K562 (cell line): ENCODE results near the gene ZRANB3. TPM values are rescaled to one million over a fixed set of nuclear protein-coding genes. Genes with fewer than 3 reads are reported as not detected.

Experiments
- ATAC-seq: fragments of 200-7000 bp; cut with Tn5 transposase; 3 replicates; pipeline ENCODE4 v1.9.1; 2020; ENCODE audit warnings: moderate library complexity
- BruUV-seq: library from RNA; stranded (reverse); fragments of 400-500 nt; replicated peaks from 2 replicates; lab custom pipeline; 2021; lab: Mats Ljungman, UMichigan
- CTCF ChIA-PET: fragments of 300-600 bp; formaldehyde crosslinking; extraction: SDS; loops from one replicate; lab custom pipeline; 2021; ENCODE audit warnings: low intra/inter-chr PET ratio; lab: Yijun Ruan, JAX
- POLR2A ChIA-PET: fragments of 300-600, 350-650 bp; sonication (Branson Sonifier 250); formaldehyde crosslinking; extraction: SDS; loops from one replicate; lab custom pipeline; 2021; ENCODE audit warnings: antibody characterized with exemption, inconsistent platforms; lab: Yijun Ruan, JAX
- DNase-seq, 4 experiments: peaks; one replicate each; pipeline versions ENCODE4 v3.0.0 to v3.0.0-alpha.2; 2011 to 2018; ENCODE audit warnings: low spot score in 3 of 4, mixed read lengths in 3 of 4; ENCODE audit errors: extremely low read depth in 1 of 4
- FAIRE-seq: peaks from 2 replicates; lab custom pipeline; 2011; peaks lifted over from hg19 to GRCh38; lab: Jason Lieb, UNC
- H2AFZ ChIP-seq: 2 replicates; pipeline ENCODE4 v1.6.0; 2011; ENCODE audit warnings: low read depth, low read length, control low read depth, inconsistent platforms
- H3K27ac ChIP-seq: fragments of 200-600 bp; 3 replicates; pipeline ENCODE4 v1.8.0; 2011; ENCODE audit warnings: low read depth, mild to moderate bottlenecking, control low read depth, inconsistent platforms, low read length, moderate library complexity, mixed read lengths; ENCODE audit errors: extremely low read depth
- H3K27me3 ChIP-seq, 2 experiments: fragments of 300-600 bp in 1 of 2; 2 replicates in 1 of 2; 3 replicates in 1 of 2; pipeline versions ENCODE4 v1.6.0 to v1.8.0; 2011; ENCODE audit warnings: inconsistent platforms in 2 of 2, low read length in 2 of 2, mild to moderate bottlenecking in 1 of 2, mixed read lengths in 1 of 2, moderate library complexity in 1 of 2; ENCODE audit not compliant: control insufficient read depth in 2 of 2, insufficient read depth in 2 of 2
- H3K36me3 ChIP-seq: fragments of 300-600 bp; 3 replicates; pipeline ENCODE4 v1.8.0; 2011; ENCODE audit warnings: mild to moderate bottlenecking, low read length, inconsistent platforms; ENCODE audit not compliant: control insufficient read depth, insufficient read depth
- H3K4me1 ChIP-seq, 2 experiments: fragments of 200-600 bp in 1 of 2; replicated peaks in 1 of 2; 2 replicates in 1 of 2; 3 replicates in 1 of 2; pipeline versions ENCODE4 v1.5.1 to v1.8.0; 2011; ENCODE audit warnings: inconsistent platforms in 2 of 2, low read length in 2 of 2, mild to moderate bottlenecking in 1 of 2, mixed read lengths in 1 of 2, moderate library complexity in 1 of 2; ENCODE audit not compliant: control insufficient read depth in 2 of 2, insufficient read depth in 2 of 2
- H3K4me2 ChIP-seq: 2 replicates; pipeline ENCODE4 v1.6.1; 2011; ENCODE audit warnings: low read length, control low read depth, inconsistent platforms, mixed read lengths; ENCODE audit not compliant: insufficient read depth
- H3K4me3 ChIP-seq: fragments of 200-600 bp; sonication (generic), shearing (Covaris generic); 2 replicates; pipeline ENCODE4 v1.5.1; 2016; ENCODE audit warnings: control low read depth, inconsistent platforms
- H3K79me2 ChIP-seq: fragments of 200-600 bp; 3 replicates; pipeline ENCODE4 v1.8.0; 2011; ENCODE audit warnings: low read length, inconsistent platforms; ENCODE audit not compliant: control insufficient read depth, insufficient read depth
- H3K9ac ChIP-seq, 2 experiments: 2 replicates each; pipeline versions ENCODE4 v1.6.0 to v1.6.1; 2011; ENCODE audit warnings: low read depth in 2 of 2, low read length in 2 of 2, control low read depth in 1 of 2, inconsistent platforms in 1 of 2, mild to moderate bottlenecking in 1 of 2, mixed read lengths in 1 of 2; ENCODE audit not compliant: insufficient read depth in 1 of 2
- H3K9me1 ChIP-seq: one replicate; pipeline ENCODE4 v1.6.0; 2011; ENCODE audit warnings: inconsistent platforms, mild to moderate bottlenecking, low read length, moderate library complexity; ENCODE audit not compliant: control insufficient read depth, insufficient read depth
- H3K9me3 ChIP-seq: replicated peaks from 2 replicates; pipeline ENCODE4 v1.5.1; 2011; ENCODE audit warnings: low read depth, low read length, inconsistent platforms; ENCODE audit not compliant: control insufficient read depth, insufficient read depth
- H4K20me1 ChIP-seq: replicated peaks from 2 replicates; pipeline ENCODE4 v1.6.1; 2011; ENCODE audit warnings: low read length, inconsistent platforms, mixed read lengths; ENCODE audit not compliant: control insufficient read depth, insufficient read depth
- COPS2 ChIP-seq: fragments of 450-650 bp; conservative IDR thresholded peaks from 2 replicates; pipeline ENCODE4 v1.6.1; 2016; ENCODE audit warnings: mild to moderate bottlenecking, moderate library complexity
- MED1 ChIP-seq: sonication (generic); formaldehyde crosslinking; IDR thresholded peaks from 2 replicates; pipeline ENCODE4 v1.8.1; 2023; ENCODE audit warnings: missing genetic modification reagents, borderline replicate concordance
- NFATC3 ChIP-seq: fragments of 450-650 bp; IDR thresholded peaks from 2 replicates; pipeline ENCODE4 v1.6.1; 2017; ENCODE audit warnings: mild to moderate bottlenecking
- PHB ChIP-seq: fragments of 250-450 bp; sonication (Bioruptor Pico); IDR thresholded peaks from 2 replicates; pipeline ENCODE4 v1.5.0; 2021
- SMARCA5 ChIP-seq: fragments of 450-650 bp; IDR thresholded peaks from 2 replicates; pipeline ENCODE4 v1.6.1; 2016
- ZBTB7A ChIP-seq: IDR thresholded peaks from 2 replicates; pipeline ENCODE4 v1.6.1; 2011; ENCODE audit warnings: low read depth, mild to moderate bottlenecking, low read length, moderate library complexity, borderline replicate concordance; ENCODE audit not compliant: control insufficient read depth
- ZNF121 ChIP-seq: sonication (generic); formaldehyde crosslinking; conservative IDR thresholded peaks from 2 replicates; pipeline ENCODE4 v1.8.0; 2022; ENCODE audit warnings: missing genetic modification reagents
- ZNF23 ChIP-seq: fragments of 250-450 bp; sonication (Bioruptor Pico); IDR thresholded peaks from 2 replicates; pipeline ENCODE4 v1.4.0; 2020; ENCODE audit warnings: mild to moderate bottlenecking
- ZNF695 ChIP-seq: fragments of 450-650 bp; formaldehyde crosslinking; IDR thresholded peaks from 2 replicates; pipeline ENCODE4 v1.4.0; 2020; ENCODE audit warnings: mild to moderate bottlenecking, moderate library complexity
- ZNF707 ChIP-seq: fragments of 250-450 bp; sonication (Bioruptor Pico); conservative IDR thresholded peaks from 2 replicates; pipeline ENCODE4 v1.8.0; 2022; ENCODE audit warnings: inconsistent platforms, mild to moderate bottlenecking, moderate library complexity
- WGBS: fragments of 100-300 bp; shearing (Covaris generic); methylation state at CpG from one replicate; pipeline ENCODE4 v1.1.6; 2016; ENCODE audit warnings: low coverage, mixed read lengths; ENCODE audit not compliant: insufficient coverage; ENCODE audit errors: missing lambda C conversion rate; 5-methylcytosine and 5-hydroxymethylcytosine counted together
- in situ Hi-C: fragments of 300-500 bp; cut with MboI; formaldehyde crosslinking; loops from 4 replicates; pipeline ENCODE4 v1.15.0; 2018; ENCODE audit warnings: inconsistent platforms, mixed read lengths
- intact Hi-C: fragments of 100-400 bp; cut with micrococcal nuclease; formaldehyde crosslinking; loops from 2 replicates; pipeline ENCODE4 v1.14.2; 2022
- polyA plus RNA-seq, 8 experiments: library from polyadenylated mRNA; depleted of rRNA in 4 of 8; stranded (reverse) in 5 of 8; unstranded in 3 of 8; fragments of >200 nt; fragmentation: Nextera tagmentation in 2 of 8; fragmentation: Illumina TruSeq in 1 of 8; extraction: Ambion mirVana in 2 of 8; extraction: Trizol in 1 of 8; gene quantifications; 2 replicates each; pipeline versions ENCODE4 v1.2.1 to v1.2.3, GENCODE V29; 2011 to 2014; ENCODE audit warnings: inconsistent platforms in 1 of 8, missing spikeins in 1 of 8
- total RNA-seq, 7 experiments: library from RNA; depleted of rRNA in 6 of 7; stranded (reverse); fragments of >200 nt in 6 of 7; fragmentation: Illumina TruSeq in 2 of 7; extraction: Trizol in 2 of 7; gene quantifications; 2 replicates each; pipeline versions ENCODE4 v1.2.1 to v1.2.3, GENCODE V29; 2011 to 2021; ENCODE audit warnings: low replicate concordance in 1 of 7
- TF ChIP-seq, protein P1 (sequence below), 2 experiments: fragments of 150-350 bp in 1 of 2; IDR thresholded peaks; 2 replicates each; pipeline ENCODE4 v1.6.1; 2012 to 2016; ENCODE audit warnings: low read depth in 2 of 2, low read length in 2 of 2, mild to moderate bottlenecking in 1 of 2, moderate library complexity in 1 of 2

The ZRANB3 gene
- total and polyA plus RNA-seq, 9 of the 15 experiments (the other 6 are each of a cell fraction or from before 2014, with no cell fraction given): 8.6 to 21.3 (median 14.7) TPM

DNA sequence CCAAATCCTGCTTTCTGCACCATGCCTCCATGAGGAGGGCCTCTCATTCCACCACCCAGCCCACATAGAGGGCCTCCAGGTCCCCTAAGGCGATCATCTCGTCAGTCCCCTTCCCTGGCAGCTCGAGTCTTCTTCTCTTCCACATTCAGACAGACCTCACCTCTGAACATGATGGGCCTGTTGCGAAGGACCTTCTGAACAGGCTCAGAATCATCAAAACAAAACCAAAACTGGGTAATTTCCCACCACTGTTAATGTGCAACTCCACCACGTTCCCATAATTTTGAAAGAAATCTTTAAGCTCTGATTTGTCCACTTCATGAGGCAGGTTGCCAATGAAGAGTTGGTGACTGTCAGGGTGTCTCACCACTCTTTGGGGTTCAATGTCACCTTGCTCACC is 20.4 kb downstream of the ZRANB3 start:
- Histone ChIP-seq H3K4me1 (no peaks in the 10 kb centered on the region), H3K36me3 (no peaks in the 10 kb centered on the region), H3K4me2 (no peak overlapping the region), H2AFZ (no peak overlapping the region), H3K9me1 (no peaks in the 10 kb centered on the region), H3K4me3 (no peak overlapping the region), H3K79me2 (no peaks in the 10 kb centered on the region; the same call in 2 of the 3 replicates), H3K27ac (no peak overlapping the region), H3K27me3 (no peaks in the 10 kb centered on the region), H4K20me1 (no peaks in the 10 kb centered on the region), H3K9ac (no peak overlapping the region), H3K9me3 (0 out of 2 replicates have a peak, but pooled peaks cover 2% of the 10 kb centered on the region)
- ChIA-PET CTCF (no interaction called here), POLR2A (interaction anchor here (1.4 kb wide), 1 partner anchor 8 kb away, joined by 3 read pairs; no protein-coding TSS in a partner anchor)
- intact Hi-C loops: no loop called here
- no peak for TF ChIP-seq MED1 (CRISPR knock-in tag)
- no peak for TF ChIP-seq ZBTB7A
- no peak for TF ChIP-seq ZNF23 (CRISPR knock-in tag)
- no peak for TF ChIP-seq SMARCA5
- TF ChIP-seq COPS2: no peak
- WGBS: 90% methylated on average over 5 of the region's 5 CpGs
- in situ Hi-C loops: no loop called here
- BruUV-seq: no TSS peak
- ATAC-seq (no peak), FAIRE-seq (no peak), DNase-seq (no peak)

DNA sequence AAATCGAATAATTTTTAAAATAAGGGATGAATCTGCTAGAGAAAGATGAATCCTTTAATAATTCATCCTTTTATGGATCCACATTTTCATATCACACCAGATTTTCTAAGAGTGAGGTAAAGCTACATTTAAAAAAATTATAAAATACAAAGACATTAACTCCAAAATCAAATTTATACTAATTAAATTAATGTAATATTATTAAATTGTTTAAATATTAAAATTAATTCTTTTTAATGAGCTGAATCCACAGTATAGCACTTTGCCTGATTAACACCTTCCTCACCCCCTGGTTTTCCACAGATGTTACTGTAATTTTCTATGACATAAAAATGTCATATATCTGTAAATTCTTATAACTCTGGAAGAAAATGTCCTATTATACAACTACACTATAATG is 26.2 kb downstream of the ZRANB3 start:
- no peak for FAIRE-seq
- BruUV-seq: no TSS peak
- H2AFZ ChIP-seq: no peak overlapping the region
- TF ChIP-seq ZNF707 (CRISPR knock-in tag) (no peak), PHB (CRISPR knock-in tag) (no peak), ZNF695 (no peak), ZNF121 (CRISPR knock-in tag) (no peak), NFATC3 (no peak)
- TF ChIP-seq, protein P1, sequence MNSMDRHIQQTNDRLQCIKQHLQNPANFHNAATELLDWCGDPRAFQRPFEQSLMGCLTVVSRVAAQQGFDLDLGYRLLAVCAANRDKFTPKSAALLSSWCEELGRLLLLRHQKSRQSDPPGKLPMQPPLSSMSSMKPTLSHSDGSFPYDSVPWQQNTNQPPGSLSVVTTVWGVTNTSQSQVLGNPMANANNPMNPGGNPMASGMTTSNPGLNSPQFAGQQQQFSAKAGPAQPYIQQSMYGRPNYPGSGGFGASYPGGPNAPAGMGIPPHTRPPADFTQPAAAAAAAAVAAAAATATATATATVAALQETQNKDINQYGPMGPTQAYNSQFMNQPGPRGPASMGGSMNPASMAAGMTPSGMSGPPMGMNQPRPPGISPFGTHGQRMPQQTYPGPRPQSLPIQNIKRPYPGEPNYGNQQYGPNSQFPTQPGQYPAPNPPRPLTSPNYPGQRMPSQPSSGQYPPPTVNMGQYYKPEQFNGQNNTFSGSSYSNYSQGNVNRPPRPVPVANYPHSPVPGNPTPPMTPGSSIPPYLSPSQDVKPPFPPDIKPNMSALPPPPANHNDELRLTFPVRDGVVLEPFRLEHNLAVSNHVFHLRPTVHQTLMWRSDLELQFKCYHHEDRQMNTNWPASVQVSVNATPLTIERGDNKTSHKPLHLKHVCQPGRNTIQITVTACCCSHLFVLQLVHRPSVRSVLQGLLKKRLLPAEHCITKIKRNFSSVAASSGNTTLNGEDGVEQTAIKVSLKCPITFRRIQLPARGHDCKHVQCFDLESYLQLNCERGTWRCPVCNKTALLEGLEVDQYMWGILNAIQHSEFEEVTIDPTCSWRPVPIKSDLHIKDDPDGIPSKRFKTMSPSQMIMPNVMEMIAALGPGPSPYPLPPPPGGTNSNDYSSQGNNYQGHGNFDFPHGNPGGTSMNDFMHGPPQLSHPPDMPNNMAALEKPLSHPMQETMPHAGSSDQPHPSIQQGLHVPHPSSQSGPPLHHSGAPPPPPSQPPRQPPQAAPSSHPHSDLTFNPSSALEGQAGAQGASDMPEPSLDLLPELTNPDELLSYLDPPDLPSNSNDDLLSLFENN (IDR thresholded peaks at IDR 0.05; ENCODE audit: low read depth in 2 of 2, low read length in 2 of 2): no peak
- CTCF ChIA-PET: no interaction called here
- H3K4me3 ChIP-seq: no peak overlapping the region
- H3K36me3 ChIP-seq: peaks cover 10% of the 10 kb centered on the region; the same call in 1 of the 3 replicates
- no peak for ATAC-seq
- no peaks in the 10 kb centered on the region for H3K9me1 ChIP-seq
- no peaks in the 10 kb centered on the region for H4K20me1 ChIP-seq
- H3K9ac ChIP-seq: no peak overlapping the region
- no peak for DNase-seq
- H3K27ac ChIP-seq: no peak overlapping the region
- POLR2A ChIA-PET: no interaction called here
- intact Hi-C loops (no loop called here), in situ Hi-C loops (no loop called here)
- no peaks in the 10 kb centered on the region for H3K79me2 ChIP-seq
- H3K4me1 ChIP-seq: no peaks in the 10 kb centered on the region
- 33% methylated on average over 1 of the region's 1 CpG for WGBS
- H3K4me2 ChIP-seq: no peak overlapping the region
- H3K27me3 ChIP-seq: no peaks in the 10 kb centered on the region
- no peaks in the 10 kb centered on the region; the same call in 1 of the 2 replicates for H3K9me3 ChIP-seq
